DMS53 treated with DMSO at 0.1 percent for 48 hours (cell line): Measurements from ENCODE around the gene COPS4.
"Not testable (repeated sequence)": the region's sequence is repeated elsewhere in the genome, so short reads cannot be mapped to it uniquely, and the experiment has no call there.

ENCODE experiments used
- DNase-seq: peaks from one replicate; lab custom pipeline; 2025; ENCODE audit not compliant: unreplicated experiment; lab: John Stamatoyannopoulos, UW

The COPS4 gene

DNA sequence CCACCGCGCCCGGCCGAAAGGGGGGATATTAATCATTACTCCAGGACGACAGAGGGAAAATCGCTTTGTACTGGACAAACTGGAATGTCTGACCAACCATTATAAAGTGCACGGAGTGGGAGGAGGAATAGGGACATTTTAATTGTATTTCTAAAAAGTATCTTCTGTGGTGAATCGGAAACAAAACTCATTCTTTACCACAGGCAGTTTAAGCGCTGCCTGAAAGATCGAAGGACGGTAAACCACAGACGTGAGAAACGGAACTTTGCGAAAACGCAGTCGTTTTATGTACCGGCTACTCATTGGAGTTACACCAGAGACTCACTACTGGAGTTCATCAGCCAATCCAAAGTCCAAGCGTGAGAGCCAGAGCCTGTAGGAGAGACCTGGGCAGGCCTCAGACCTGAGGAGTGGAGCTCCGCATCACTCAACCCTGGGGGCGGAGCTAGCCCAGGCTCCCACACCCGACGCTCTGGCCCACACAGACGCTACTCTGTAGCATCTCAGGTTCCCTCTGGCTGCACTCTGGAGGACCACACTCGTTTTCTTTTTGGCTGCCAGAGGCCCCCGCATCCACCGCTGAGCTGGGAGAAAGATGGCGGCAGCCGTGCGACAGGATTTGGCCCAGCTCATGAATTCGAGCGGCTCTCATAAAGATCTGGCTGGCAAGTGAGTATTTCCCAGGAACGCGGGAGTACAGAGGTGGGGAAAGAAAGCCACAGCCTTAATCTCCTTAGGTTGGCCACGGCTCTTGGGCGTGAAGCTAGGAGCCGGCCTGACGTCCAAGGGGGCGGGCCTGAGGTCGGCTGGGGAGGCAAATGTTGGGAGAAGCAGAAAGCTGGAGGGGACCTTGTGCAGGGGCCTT, at the start of gene COPS4:
Gene COPS4, plus strand, starts transcription at position 554 of the 865 bp plus-strand sequence. Its CDS starts 42 bp downstream, at position 596.
- DNase-seq: peak; percentile 96

DNA sequence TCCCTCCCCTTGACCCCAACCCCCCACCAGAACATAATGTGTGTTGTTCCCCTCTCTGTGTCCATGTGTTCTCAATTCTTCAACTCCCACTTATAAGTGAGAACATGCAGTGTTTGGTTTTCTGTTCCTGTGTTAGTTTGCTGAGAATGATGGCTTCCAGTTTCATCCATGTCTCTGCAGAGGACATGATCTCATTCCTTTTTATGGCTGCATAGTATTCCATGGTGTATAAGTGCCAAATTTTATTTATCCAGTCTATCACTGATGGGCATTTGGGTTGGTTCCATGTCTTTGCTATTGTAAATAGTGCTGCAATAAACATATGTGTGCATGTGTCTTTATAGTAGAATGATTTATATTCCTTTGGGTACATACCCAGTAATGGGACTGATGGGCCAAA, 47.5 kb upstream of the COPS4 start:
- not testable (repeated sequence) for DNase-seq

DNA sequence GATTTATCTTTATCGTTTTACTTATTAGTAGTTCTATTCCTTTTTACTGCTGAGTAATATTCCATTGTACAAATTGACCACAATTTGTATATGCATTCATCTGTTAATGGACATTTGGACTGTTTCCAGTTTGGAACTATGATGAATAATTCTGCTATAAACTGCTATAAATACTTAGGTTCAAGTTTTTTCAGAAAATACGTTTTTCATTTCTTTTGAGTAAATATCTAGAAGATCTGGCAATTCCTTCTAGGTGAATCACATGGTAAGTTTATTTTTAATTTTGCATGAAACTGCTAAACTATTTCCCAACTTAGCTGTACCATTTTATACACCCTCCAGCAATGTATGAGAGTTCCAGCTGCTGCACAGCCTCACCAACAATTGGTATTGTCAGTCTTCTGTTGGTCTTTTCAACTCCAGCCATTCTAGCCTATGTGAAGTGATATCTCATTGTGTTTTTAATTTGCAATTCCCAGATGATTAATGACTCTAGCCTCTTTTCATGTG, 46.6 kb upstream of the COPS4 start:
- no peak for DNase-seq

- DNase-seq: no peak
Observed at GRCh38 chr4:82989575-82990429, 45.2 kb upstream of the COPS4 start.

DNA sequence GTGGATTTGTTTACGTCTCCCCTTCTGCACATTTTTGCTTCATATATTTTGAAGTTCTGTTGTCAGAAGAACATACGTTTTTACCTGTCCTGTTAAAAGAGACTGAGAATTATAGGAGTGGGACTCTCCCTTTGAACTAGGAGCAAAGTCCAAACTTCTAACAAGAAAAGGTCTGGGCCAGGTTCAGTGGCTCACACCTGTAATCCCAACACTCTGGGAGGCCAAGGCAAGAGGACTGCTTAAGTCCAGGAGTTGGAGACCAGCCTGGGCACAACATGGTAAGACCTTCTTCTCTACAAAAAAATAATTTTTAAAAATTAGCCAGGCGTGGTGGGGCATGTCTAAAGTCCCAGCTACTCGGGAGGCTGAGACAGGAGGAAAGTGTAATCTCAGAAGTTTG, 40.1 kb upstream of the COPS4 start:
- DNase-seq: no peak

- no peak for DNase-seq
Observed at GRCh38 chr4:82998898-82999297, 36.1 kb upstream of the COPS4 start.

DNA sequence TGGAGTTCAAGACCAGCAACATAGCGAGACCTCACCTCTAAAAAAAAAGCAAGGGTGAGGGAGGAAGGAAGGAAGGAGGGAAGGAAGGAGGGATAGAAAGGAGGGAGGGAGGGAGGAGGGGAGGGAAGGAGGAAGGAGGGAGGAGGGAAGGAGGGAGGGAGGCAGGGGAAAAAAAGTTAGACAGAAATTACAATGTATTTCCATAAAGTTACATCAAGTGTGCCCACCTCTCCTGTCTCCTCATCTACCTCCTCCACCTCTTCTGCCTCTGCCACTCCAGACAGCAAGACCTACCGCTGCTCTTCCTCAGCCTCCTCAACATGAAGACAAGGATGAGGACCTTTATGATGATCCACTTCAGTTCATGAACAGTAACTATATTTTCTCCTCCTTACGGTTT, 32.7 kb upstream of the COPS4 start:
- no peak for DNase-seq

GRCh38 chr4:83003044-83003791, 31.8 kb upstream of the COPS4 start:
- not testable (repeated sequence) for DNase-seq

DNA sequence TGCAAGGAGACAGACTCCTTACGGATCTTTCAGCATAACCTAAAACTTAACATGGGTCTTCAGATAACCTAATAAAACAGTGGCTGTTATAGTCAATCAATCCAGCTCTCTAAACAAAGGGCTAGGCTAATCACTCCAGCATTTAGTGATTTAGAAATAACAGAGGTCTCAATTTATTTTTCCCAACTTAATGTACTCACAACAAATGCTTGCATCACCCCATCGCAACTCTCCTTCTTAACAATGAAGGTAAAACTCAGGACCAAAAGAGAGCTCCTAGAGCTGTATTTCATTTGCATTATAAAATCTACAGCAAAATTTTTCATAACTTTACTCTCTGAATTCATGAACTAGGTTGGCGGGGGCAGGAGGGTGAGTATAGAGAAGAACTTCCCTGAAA, 25.5 kb upstream of the COPS4 start:
- no peak for DNase-seq

DNA sequence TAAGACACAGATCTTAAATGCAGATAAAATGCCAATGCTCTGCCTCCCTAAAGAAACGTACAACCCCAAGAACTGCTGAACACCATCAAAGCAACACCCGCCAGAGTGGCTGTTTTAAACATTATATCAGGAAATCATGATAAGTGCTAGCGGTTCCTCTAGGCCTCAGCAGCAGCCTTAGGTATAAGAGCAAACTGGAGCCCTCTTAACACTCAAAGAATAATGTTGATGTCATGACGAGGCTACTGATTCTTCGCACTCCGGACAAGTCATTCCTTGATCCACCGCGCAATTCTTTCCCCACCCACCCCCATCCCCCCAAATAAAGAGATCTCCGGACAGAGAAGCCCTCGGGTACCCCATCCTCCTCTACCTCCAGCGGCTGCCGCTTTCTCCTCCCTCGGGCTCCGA, 24.9 kb upstream of the COPS4 start:
- DNase-seq: no peak

- DNase-seq: peak; percentile 27
Observed at GRCh38 chr4:83010522-83011318, 24.3 kb upstream of the COPS4 start, which contains the start of gene LIN54. TSS of gene LIN54 (minus strand) at chr4:83010823. CDS start at chr4:82984844, 25,979 bp downstream.

DNA sequence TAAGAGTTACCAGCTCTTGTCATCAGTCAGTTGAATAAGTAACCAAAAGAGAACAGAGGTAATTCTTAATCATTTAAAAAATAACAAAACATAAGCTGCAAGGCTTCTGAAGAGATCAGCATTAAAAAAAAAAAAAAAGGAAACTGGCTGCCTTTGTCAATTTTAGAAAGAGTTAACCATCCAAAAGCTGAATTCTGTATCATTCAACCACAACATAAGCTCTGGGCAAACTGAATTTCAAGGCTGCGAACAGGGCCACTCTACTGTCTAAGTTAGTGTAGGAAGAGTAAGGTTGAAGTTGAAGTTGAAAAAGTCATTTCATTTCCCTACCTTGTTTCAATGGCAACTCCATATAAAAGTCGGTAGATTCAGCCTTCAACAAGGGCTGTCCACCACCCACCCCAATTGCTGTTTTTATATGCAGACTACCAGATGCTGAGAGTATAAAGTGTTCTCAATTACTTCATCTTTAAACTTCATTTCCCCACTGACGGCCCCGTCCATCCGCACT, 23.2 kb upstream of the COPS4 start:
- DNase-seq: peak; percentile 5

- DNase-seq: peak; percentile 22
Observed at GRCh38 chr4:83012200-83012686, 22.7 kb upstream of the COPS4 start.

GRCh38 chr4:83012687-83013419, 22.1 kb upstream of the COPS4 start:
- DNase-seq: peak; percentile 89

GRCh38 chr4:83013420-83013867, 21.5 kb upstream of the COPS4 start:
- DNase-seq: peak; percentile 26

- no peak for DNase-seq
Observed at GRCh38 chr4:83013902-83014301, 21.1 kb upstream of the COPS4 start.

DNA sequence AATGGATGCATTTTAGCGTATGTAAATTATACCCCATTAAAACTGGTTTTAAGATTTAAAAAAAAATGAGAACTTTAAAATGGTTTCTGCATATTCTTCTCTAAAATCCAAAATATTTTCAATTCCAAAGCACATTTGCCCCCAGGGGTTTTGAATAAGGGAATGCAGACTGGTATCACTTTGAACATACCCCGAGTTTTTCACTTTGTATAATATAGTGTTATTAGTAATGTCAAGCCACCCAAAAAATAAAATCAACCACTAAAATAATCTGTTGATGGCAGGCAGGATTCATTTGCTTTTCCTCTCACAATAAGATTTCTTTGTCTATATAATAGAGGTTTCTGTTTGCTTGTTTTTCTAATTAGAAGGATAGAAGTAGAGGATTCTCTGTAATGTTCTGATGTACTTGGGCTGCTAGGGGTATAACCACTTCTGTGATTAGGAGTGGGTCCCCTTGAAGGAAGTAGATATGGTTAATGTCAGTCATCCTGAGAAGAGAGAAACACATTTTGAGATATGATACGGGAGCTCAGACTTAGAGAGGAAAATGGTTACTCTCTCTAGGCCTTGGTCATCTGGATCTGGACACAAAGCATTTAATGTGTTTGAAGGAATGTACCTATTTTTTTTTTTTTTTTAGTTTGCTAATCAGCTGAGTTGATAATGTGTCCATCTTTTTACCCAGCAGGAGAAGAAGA, 15.0 kb upstream of the COPS4 start:
- DNase-seq: no peak

DNA sequence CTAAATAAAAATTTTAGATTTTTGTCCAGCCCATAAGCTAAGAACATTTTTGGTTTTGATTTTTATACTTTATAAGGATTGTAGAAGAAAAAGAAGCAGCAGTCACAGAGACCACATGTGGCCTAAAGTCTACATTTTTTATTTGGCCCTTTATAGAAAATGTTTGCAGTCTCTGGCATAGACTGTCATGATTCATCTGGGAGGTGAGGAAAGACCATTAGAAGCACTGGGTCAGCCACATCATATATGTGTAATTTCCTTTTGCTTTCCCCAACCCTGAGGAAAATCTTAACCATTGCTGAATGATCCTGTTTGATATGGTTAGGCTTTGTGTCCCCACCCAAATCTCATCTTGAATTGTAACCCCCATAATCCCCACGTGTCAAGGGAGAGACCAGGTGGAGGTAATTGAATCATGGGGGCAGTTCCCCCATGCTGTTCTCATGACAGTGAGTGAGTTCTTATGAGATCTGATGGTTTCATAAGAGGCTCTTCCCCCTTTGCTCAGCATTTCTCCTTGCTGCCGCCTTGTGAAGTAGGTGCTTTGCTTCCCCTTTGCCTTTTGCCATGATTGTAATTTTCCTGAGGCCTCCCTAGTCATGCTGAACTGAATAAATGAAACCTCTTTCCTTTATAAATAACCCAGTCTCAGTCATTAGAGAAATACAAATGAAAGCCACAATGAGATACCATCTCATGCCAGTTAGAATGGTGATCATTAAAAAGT, 12.1 kb upstream of the COPS4 start:
- no peak for DNase-seq
